Hepatocyte (in vitro differentiated cells): ENCODE results near the gene UGT1A5. TPM values are rescaled to one million over a fixed set of nuclear protein-coding genes. Genes with fewer than 3 reads are reported as not detected.
"Not testable (repeated sequence)": the region's sequence is repeated elsewhere in the genome, so short reads cannot be mapped to it uniquely, and the experiment has no call there.

Experiments
- DNase-seq: peaks from one replicate; pipeline ENCODE4 v3.0.0-alpha.2; 2016; ENCODE audit warnings: low spot score
- H2AFZ ChIP-seq: fragments of 200-600 bp; sonication (generic); 2 replicates; pipeline ENCODE4 v1.6.0; 2016; ENCODE audit warnings: antibody characterized with exemption, mild to moderate bottlenecking
- H3K27ac ChIP-seq: fragments of 200-600 bp; sonication (generic); 2 replicates; pipeline ENCODE4 v1.5.1; 2016; ENCODE audit warnings: mild to moderate bottlenecking
- H3K27me3 ChIP-seq: fragments of 200-600 bp; sonication (generic); 2 replicates; pipeline ENCODE4 v1.6.1; 2016
- H3K36me3 ChIP-seq: fragments of 200-600 bp; sonication (generic); replicated peaks from 2 replicates; pipeline ENCODE4 v1.5.1; 2016; ENCODE audit warnings: low read depth; ENCODE audit not compliant: insufficient read depth
- H3K4me1 ChIP-seq: fragments of 200-600 bp; sonication (generic); 2 replicates; pipeline ENCODE4 v1.5.1; 2016; ENCODE audit warnings: mild to moderate bottlenecking, moderate library complexity; ENCODE audit not compliant: insufficient read depth
- H3K4me2 ChIP-seq: fragments of 200-600 bp; sonication (generic); 2 replicates; pipeline ENCODE4 v1.6.0; 2016
- H3K4me3 ChIP-seq: fragments of 200-600 bp; sonication (generic); 2 replicates; pipeline ENCODE4 v1.5.1; 2016; ENCODE audit warnings: mild to moderate bottlenecking
- H3K79me2 ChIP-seq: fragments of 200-600 bp; sonication (generic); 2 replicates; pipeline ENCODE4 v1.6.0; 2017; ENCODE audit warnings: mild to moderate bottlenecking
- H3K9me2 ChIP-seq: fragments of 200-600 bp; sonication (generic); replicated peaks from 2 replicates; pipeline ENCODE4 v1.6.0; 2017; ENCODE audit warnings: mild to moderate bottlenecking; ENCODE audit not compliant: insufficient read depth
- H3K9me3 ChIP-seq: fragments of 200-600 bp; sonication (generic); 2 replicates; pipeline ENCODE4 v1.5.1; 2016; ENCODE audit warnings: low read depth, mild to moderate bottlenecking
- H4K20me1 ChIP-seq: fragments of 200-600 bp; sonication (generic); 2 replicates; pipeline ENCODE4 v1.6.0; 2016; ENCODE audit warnings: mild to moderate bottlenecking; ENCODE audit not compliant: insufficient read depth, poor library complexity, severe bottlenecking
- EZH2 ChIP-seq: fragments of 200-600 bp; sonication (generic); IDR thresholded peaks from 2 replicates; pipeline ENCODE4 v1.6.1; 2016; ENCODE audit warnings: antibody characterized with exemption, mild to moderate bottlenecking, borderline replicate concordance
- EZH2phosphoT487 ChIP-seq: fragments of 200-600 bp; sonication (generic); IDR thresholded peaks from one replicate; pipeline ENCODE4 v1.6.1; 2018; ENCODE audit warnings: antibody characterized with exemption, mild to moderate bottlenecking, low read depth, moderate library complexity; ENCODE audit not compliant: unreplicated experiment, severe bottlenecking
- WGBS: methylation state at CpG from one replicate; pipeline ENCODE4 v1.1.6; 2016; ENCODE audit warnings: low lambda C conversion rate; ENCODE audit errors: missing lambda C conversion rate; 5-methylcytosine and 5-hydroxymethylcytosine counted together
- polyA plus RNA-seq: library from polyadenylated mRNA; unstranded; fragments of >200 nt; fragmentation: Nextera tagmentation; extraction: Ambion mirVana; gene quantifications from 2 replicates; pipeline ENCODE4 v1.2.1, GENCODE V29; 2016
- total RNA-seq: library from RNA; depleted of rRNA; stranded (reverse); fragments of >200 nt; gene quantifications from 2 replicates; pipeline ENCODE4 v1.2.3, GENCODE V29; 2014
- TF ChIP-seq, protein P1 (sequence below): fragments of 200-600 bp; sonication (generic); IDR thresholded peaks from 2 replicates; pipeline ENCODE4 v1.5.1; 2016; ENCODE audit warnings: antibody characterized with exemption, mild to moderate bottlenecking; ENCODE audit not compliant: poor library complexity

The UGT1A5 gene
- total and polyA plus RNA-seq, 2 experiments from 2014 or later: not detected

DNA sequence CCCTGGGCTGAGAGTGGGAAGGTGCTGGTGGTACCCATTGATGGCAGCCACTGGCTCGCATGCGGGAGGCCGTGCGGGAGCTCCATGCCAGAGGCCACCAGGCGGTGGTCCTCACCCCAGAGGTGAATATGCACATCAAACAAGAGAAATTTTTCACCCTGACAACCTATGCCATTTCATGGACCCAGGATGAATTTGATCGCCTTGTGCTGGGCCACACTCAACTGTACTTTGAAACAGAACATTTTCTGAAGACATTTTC is 34.5 kb downstream of the UGT1A5 start:
- Histone ChIP-seq H3K4me3 (no peak overlapping the region), H3K27me3 (no peaks in the 10 kb centered on the region), H3K79me2 (no peaks in the 10 kb centered on the region), H3K9me2 (no peaks in the 10 kb centered on the region), H3K9me3 (no peaks in the 10 kb centered on the region), H2AFZ (no peak overlapping the region), H3K36me3 (no peaks in the 10 kb centered on the region), H3K4me1 (peaks cover 10% of the 10 kb centered on the region), H3K27ac (no peak overlapping the region), H4K20me1 (no peaks in the 10 kb centered on the region), H3K4me2 (no peak overlapping the region)
- no peak for DNase-seq
- 92% methylated on average over 6 of the region's 6 CpGs for WGBS
- TF ChIP-seq EZH2 (no peak), EZH2phosphoT487 (no peak)
- TF ChIP-seq, protein P1, sequence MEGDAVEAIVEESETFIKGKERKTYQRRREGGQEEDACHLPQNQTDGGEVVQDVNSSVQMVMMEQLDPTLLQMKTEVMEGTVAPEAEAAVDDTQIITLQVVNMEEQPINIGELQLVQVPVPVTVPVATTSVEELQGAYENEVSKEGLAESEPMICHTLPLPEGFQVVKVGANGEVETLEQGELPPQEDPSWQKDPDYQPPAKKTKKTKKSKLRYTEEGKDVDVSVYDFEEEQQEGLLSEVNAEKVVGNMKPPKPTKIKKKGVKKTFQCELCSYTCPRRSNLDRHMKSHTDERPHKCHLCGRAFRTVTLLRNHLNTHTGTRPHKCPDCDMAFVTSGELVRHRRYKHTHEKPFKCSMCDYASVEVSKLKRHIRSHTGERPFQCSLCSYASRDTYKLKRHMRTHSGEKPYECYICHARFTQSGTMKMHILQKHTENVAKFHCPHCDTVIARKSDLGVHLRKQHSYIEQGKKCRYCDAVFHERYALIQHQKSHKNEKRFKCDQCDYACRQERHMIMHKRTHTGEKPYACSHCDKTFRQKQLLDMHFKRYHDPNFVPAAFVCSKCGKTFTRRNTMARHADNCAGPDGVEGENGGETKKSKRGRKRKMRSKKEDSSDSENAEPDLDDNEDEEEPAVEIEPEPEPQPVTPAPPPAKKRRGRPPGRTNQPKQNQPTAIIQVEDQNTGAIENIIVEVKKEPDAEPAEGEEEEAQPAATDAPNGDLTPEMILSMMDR: no peak

DNA sequence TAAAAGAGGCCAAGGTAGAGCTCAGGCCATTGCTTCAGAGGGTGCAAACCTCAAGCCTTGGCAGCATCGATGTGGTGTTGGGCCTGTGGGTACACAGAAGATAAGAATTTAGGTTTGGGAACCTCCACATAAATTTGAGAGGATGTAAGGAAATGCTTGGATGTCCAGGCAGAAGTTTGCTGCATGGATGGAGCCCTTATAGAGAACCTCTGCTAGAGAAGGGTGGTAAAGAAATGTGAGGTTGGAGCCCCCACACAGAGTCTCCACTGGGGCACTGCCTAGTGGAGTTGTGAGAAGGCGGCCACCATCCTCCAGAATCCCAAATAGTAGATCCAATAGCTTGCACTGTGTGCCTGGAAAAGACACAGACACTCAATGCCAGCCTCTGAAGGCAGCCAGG is 38.0 kb downstream of the UGT1A5 start:
- H3K4me1 ChIP-seq, DNase-seq, H3K27me3 ChIP-seq, H3K4me3 ChIP-seq, H3K4me2 ChIP-seq, H3K9me2 ChIP-seq, H2AFZ ChIP-seq, H3K36me3 ChIP-seq, H4K20me1 ChIP-seq, H3K9me3 ChIP-seq, H3K79me2 ChIP-seq, H3K27ac ChIP-seq: not testable (repeated sequence)
- 76% methylated on average over 2 of the region's 2 CpGs for WGBS

DNA sequence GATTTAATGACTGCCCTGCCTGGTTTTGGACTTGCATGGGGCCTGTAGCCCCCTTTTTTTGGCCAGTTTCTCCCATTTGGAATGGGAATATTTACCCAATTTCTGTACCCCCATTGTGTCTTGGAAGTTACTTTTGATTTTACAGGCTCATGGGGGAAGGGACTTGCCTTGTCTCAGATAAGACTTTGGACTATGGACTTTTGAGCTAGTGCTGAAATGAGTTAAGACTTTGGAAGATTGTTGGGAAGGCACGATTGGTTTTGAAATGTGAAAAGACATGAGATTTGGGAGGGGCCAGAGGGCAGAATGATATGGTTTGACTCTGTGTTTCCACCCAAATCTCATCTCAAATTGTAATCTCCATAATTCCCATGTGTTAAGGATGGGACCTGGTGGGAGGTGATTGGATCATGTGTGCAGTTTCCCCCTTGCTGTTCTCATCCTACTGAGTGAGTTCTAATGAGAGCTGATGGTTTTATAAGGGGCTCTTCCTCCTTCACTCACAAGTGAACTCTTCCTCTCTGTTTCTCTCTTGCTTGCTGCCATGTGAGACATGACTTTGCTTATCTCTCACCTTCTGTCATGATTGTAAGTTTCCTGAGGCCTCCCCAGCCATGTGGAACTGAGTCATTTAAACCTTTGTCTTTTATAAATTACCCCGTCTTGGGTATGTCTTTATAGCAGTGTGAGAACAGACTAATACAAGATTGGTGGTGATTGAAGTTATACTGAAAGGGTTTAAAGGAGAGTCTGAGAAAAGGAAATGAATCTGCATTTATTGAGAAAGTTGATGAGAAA is 38.7 kb downstream of the UGT1A5 start:
- DNase-seq, H2AFZ ChIP-seq, H3K9me3 ChIP-seq, H3K9me2 ChIP-seq, H3K4me1 ChIP-seq, H3K4me3 ChIP-seq, H3K36me3 ChIP-seq, H4K20me1 ChIP-seq, H3K27me3 ChIP-seq, H3K4me2 ChIP-seq, H3K27ac ChIP-seq, H3K79me2 ChIP-seq: not testable (repeated sequence)
- WGBS: 55% methylated on average over 2 of the region's 2 CpGs

DNA sequence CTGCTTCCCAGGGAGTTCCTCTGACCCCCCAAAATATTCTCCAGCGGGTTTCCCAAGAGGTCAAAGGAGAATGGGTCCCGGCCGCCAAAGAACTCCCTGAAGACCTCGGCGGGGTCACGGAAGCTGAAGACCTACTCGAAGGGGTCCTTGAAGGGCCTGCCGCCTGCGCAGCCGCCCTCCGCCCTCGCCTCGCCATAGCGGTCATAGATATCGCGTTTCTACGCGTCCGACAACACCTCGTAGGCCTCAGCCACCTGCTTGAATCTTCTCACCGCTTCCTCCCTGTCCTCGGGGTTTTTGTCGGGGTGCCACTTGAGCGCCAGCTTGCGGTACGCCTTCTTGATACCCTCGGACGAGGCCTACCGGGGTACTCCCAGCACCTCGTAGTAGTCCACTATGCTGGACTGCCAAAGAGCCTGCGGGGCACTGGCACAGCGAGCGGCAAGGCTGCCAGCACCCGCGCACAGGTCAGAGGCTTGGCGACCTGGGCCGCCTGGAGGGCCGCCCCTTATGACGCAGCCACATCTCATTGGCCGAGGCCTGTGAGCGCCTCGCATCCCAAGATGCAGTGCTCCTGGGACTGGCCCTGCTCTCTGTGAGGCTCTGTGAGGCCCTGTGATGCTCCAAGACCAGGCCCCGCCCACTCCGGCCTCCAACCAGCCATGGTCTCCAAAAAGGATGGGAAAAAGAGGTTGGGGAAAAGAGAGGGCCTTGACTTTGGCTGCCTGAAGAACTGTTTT is 42.3 kb downstream of the UGT1A5 start:
- no peak for DNase-seq
- Histone ChIP-seq H3K79me2 (no peaks in the 10 kb centered on the region), H4K20me1 (no peaks in the 10 kb centered on the region), H3K9me3 (no peaks in the 10 kb centered on the region), H3K4me3 (no peak overlapping the region), H3K36me3 (no peaks in the 10 kb centered on the region), H3K4me1 (peaks cover 11% of the 10 kb centered on the region), H3K4me2 (no peak overlapping the region), H3K27me3 (no peaks in the 10 kb centered on the region), H2AFZ (no peak overlapping the region), H3K9me2 (no peaks in the 10 kb centered on the region), H3K27ac (no peak overlapping the region)
- TF ChIP-seq, protein P1: no peak
- TF ChIP-seq EZH2phosphoT487: no peak
- no peak for TF ChIP-seq EZH2
- WGBS: 96% methylated on average over 38 of the region's 44 CpGs
